Activated CD8-positive, alpha-beta memory T cell treated with anti-CD3 and anti-CD28 coated beads, Interleukin-2, amount 50 U/mL, for 1 hour (primary cell): ENCODE results near the gene SH3PXD2B.

Experiments
- DNase-seq: peaks from one replicate; pipeline ENCODE4 v3.0.0-alpha.2; 2020; ENCODE audit errors: extremely low read depth

The SH3PXD2B gene

GRCh38 chr5:172436879-172437369, 17.4 kb downstream of the SH3PXD2B start:
- no peak for DNase-seq

GRCh38 chr5:172436078-172436878, 18.0 kb downstream of the SH3PXD2B start:
- no peak for DNase-seq

- DNase-seq = no peak
Observed at GRCh38 chr5:172435362-172436077, 18.8 kb downstream of the SH3PXD2B start.

- no peak for DNase-seq
Observed at GRCh38 chr5:172434251-172434650, 20.1 kb downstream of the SH3PXD2B start.

GRCh38 chr5:172433513-172433912, 20.8 kb downstream of the SH3PXD2B start:
- DNase-seq = no peak

GRCh38 chr5:172433071-172433470, 21.3 kb downstream of the SH3PXD2B start:
- no peak for DNase-seq

- DNase-seq = no peak
Observed at GRCh38 chr5:172430354-172430753, 24.0 kb downstream of the SH3PXD2B start.

- DNase-seq = no peak
Observed at GRCh38 chr5:172429201-172429940, 25.0 kb downstream of the SH3PXD2B start.

GRCh38 chr5:172428224-172429166, 25.8 kb downstream of the SH3PXD2B start:
- no peak for DNase-seq

- DNase-seq = no peak
Observed at GRCh38 chr5:172427202-172427601, 27.1 kb downstream of the SH3PXD2B start.

GRCh38 chr5:172426086-172426485, 28.2 kb downstream of the SH3PXD2B start:
- no peak for DNase-seq

GRCh38 chr5:172425402-172425801, 28.9 kb downstream of the SH3PXD2B start:
- DNase-seq = no peak

GRCh38 chr5:172424808-172425207, 29.5 kb downstream of the SH3PXD2B start:
- no peak for DNase-seq

- DNase-seq = no peak
Observed at GRCh38 chr5:172424111-172424490, 30.2 kb downstream of the SH3PXD2B start.

- no peak for DNase-seq
Observed at GRCh38 chr5:172423379-172424110, 30.8 kb downstream of the SH3PXD2B start.

- DNase-seq = no peak
Observed at GRCh38 chr5:172422255-172422654, 32.1 kb downstream of the SH3PXD2B start.

GRCh38 chr5:172421020-172421419, 33.3 kb downstream of the SH3PXD2B start:
- no peak for DNase-seq

- DNase-seq = no peak
Observed at GRCh38 chr5:172420235-172420939, 33.9 kb downstream of the SH3PXD2B start.

GRCh38 chr5:172418862-172419814, 35.2 kb downstream of the SH3PXD2B start:
- no peak for DNase-seq
